Measurements from ENCODE around the gene PIANP.
"Not testable (repeated sequence)": the region's sequence is repeated elsewhere in the genome, so short reads cannot be mapped to it uniquely, and the experiment has no call there.

PIANP gene

GRCh38 chr12:6700646-6701051 lies at the start of gene PIANP:
PIANP (minus strand) TSS chr12:6700815; CDS start chr12:6698061, 2,754 bp downstream.
- no peak for DNase-seq (ENCODE audit: low read depth)

- DNase-seq (ENCODE audit: low read depth), result no peak
Measured at GRCh38 chr12:6748761-6749160, 48.1 kb upstream of the PIANP start.

GRCh38 chr12:6747216-6747615 lies 46.6 kb upstream of the PIANP start:
- no peak for DNase-seq (ENCODE audit: low read depth)

GRCh38 chr12:6745741-6746525 lies 45.3 kb upstream of the PIANP start:
- no peak for DNase-seq (ENCODE audit: low read depth)

GRCh38 chr12:6743300-6743699 lies 42.7 kb upstream of the PIANP start:
- DNase-seq (ENCODE audit: low read depth), result not testable (repeated sequence)

GRCh38 chr12:6742834-6743233 lies 42.2 kb upstream of the PIANP start:
- no peak for DNase-seq (ENCODE audit: low read depth)

GRCh38 chr12:6742080-6742479 lies 41.5 kb upstream of the PIANP start:
- DNase-seq (ENCODE audit: low read depth), result not testable (repeated sequence)

- no peak for DNase-seq (ENCODE audit: low read depth)
Measured at GRCh38 chr12:6736754-6737153, 36.1 kb upstream of the PIANP start.

- DNase-seq (ENCODE audit: low read depth), result no peak
Measured at GRCh38 chr12:6735448-6736191, 35.0 kb upstream of the PIANP start.

- no peak for DNase-seq (ENCODE audit: low read depth)
Measured at GRCh38 chr12:6734506-6735387, 34.1 kb upstream of the PIANP start.

GRCh38 chr12:6730169-6730568 lies 29.6 kb upstream of the PIANP start:
- DNase-seq (ENCODE audit: low read depth), result no peak

GRCh38 chr12:6729186-6729585 lies 28.6 kb upstream of the PIANP start:
- no peak for DNase-seq (ENCODE audit: low read depth)

GRCh38 chr12:6725350-6725749 lies 24.7 kb upstream of the PIANP start:
- no peak for DNase-seq (ENCODE audit: low read depth)

GRCh38 chr12:6724409-6724797 lies 23.8 kb upstream of the PIANP start:
- DNase-seq (ENCODE audit: low read depth), result no peak

- DNase-seq (ENCODE audit: low read depth), result peak; percentile 95
Measured at GRCh38 chr12:6723607-6724408, 23.2 kb upstream of the PIANP start, which contains the start of gene COPS7A. COPS7A (plus strand) TSS chr12:6724046; CDS start chr12:6724657, 611 bp downstream.

- DNase-seq (ENCODE audit: low read depth), result no peak
Measured at GRCh38 chr12:6722863-6723262, 22.2 kb upstream of the PIANP start.

- no peak for DNase-seq (ENCODE audit: low read depth)
Measured at GRCh38 chr12:6716874-6717437, 16.3 kb upstream of the PIANP start.

GRCh38 chr12:6716031-6716873 lies 15.6 kb upstream of the PIANP start:
- not testable (repeated sequence) for DNase-seq (ENCODE audit: low read depth)

- DNase-seq (ENCODE audit: low read depth), result no peak
Measured at GRCh38 chr12:6708960-6709394, 8.4 kb upstream of the PIANP start.

- DNase-seq (ENCODE audit: low read depth), result not testable (repeated sequence)
Measured at GRCh38 chr12:6708351-6708750, 7.7 kb upstream of the PIANP start.

All from stimulated activated CD8-positive, alpha-beta memory T cell treated with anti-CD3 and anti-CD28 coated beads, Interleukin-4, amount 100 ng/mL, for 24 hours (primary cell).